Measurements from ENCODE around the gene PRKG1. TPM values are rescaled to one million over a fixed set of nuclear protein-coding genes. Genes with fewer than 3 reads are reported as not detected.

The PRKG1 gene
- polyA plus RNA-seq, 3 donors = not detected

DNA sequence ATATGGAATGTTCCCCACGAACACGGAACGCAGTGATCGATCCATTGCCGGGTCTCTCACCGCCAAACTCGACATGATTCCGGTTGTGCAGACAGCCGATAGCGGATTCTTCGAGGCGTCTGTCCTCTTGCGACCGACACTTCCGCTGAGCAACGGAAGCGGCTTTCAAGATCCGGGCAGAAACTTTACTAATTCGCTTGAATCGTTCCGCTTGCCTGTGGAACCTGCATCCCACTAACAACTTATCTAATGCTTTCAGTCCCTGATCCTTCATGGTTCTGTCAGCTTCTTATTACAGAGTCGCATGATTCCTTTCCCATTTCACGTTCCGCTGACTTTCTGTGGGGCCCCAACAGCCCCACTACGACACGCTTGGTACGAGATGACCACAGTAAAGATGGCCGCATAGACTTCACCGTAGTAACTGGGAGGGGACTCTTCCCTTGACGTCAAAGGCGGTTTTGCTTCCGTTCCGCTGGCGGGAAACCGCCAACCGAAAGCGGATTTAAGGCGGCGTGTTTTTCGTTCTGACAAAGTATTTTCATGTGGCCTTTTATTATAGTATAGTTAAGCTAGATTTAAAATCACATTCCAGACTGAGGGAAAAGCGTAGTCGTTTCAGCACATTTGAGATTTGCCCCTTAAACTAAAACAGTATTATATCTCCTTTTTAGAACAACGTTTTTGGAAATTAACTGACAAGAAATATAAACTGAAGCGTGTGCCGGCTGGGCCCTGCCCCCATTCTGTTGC lies 625.4 kb downstream of the PRKG1 start, which contains the start of gene CSTF2T:
TSS of gene CSTF2T (minus strand) at position 121 of the 753 bp plus-strand sequence. CDS start at position 75, 46 bp downstream.
- Histone ChIP-seq H3K4me3 (replicated peaks in 1 of 3; ENCODE audit: low read depth in 2 of 3, low read length in 3 of 3) (peak within 1 kb of the TSS; percentile 92 to 94 (median 93)), H3K9me3 (replicated peaks in 1 of 2; ENCODE audit: control insufficient read depth in 1 of 2, insufficient read depth in 1 of 2, low read length in 2 of 2) (no peaks in the 10 kb centered on the region), H3K27me3 (ENCODE audit: control insufficient read depth in 2 of 2, insufficient read depth in 2 of 2, low read length in 2 of 2) (no peaks in the 10 kb centered on the region), H2AFZ (ENCODE audit: insufficient read depth, low read depth, low read length, poor library complexity, severe bottlenecking) (peak within 1 kb of the TSS; percentile 91), H3K27ac (ENCODE audit: low read depth in 1 of 2, low read length in 2 of 2) (peak within 1 kb of the TSS; percentile 80 to 99), H3K79me2 (ENCODE audit: insufficient read depth, low read length) (peaks cover 20% of the 10 kb centered on the region), H3K4me1 (ENCODE audit: control insufficient read depth in 1 of 2, insufficient read depth in 2 of 2, low read length in 2 of 2) (peaks cover 22 to 39% of the 10 kb centered on the region in 2 donors), H3K36me3 (replicated peaks in 1 of 2; ENCODE audit: control insufficient read depth in 1 of 2, insufficient read depth in 2 of 2, low read length in 2 of 2) (peaks cover 0 to 5% of the 10 kb centered on the region in 2 donors), H4K20me1 (ENCODE audit: insufficient read depth, low read length) (peaks cover 12% of the 10 kb centered on the region), H3K9ac (ENCODE audit: insufficient read depth, low read length, poor library complexity, severe bottlenecking) (peak within 1 kb of the TSS; percentile 78), H3K4me2 (replicated peaks; ENCODE audit: extremely low read depth, low read length, poor library complexity, severe bottlenecking) (peak within 1 kb of the TSS; percentile 91)
- Mint-ChIP-seq H3K9me3 (no peaks in the 10 kb centered on the region), H3K27me3 (ENCODE audit: low read depth in 3 of 3) (no peaks in the 10 kb centered on the region), H3K4me1 (peaks cover 36% of the 10 kb centered on the region), H3K27ac (peak within 1 kb of the TSS; percentile 98 to 100 (median 100)), H3K36me3 (peaks cover 11 to 19% of the 10 kb centered on the region in 2 donors), H3K4me3 (peak within 1 kb of the TSS; percentile 98 to 99)
- intact Hi-C loops (cut with micrococcal nuclease) = no loop called here
- 0% methylated on average over 28 of the region's 45 CpGs for whole genome bisulfite sequencing (ENCODE audit: insufficient coverage)
- TF ChIP-seq, protein P1, sequence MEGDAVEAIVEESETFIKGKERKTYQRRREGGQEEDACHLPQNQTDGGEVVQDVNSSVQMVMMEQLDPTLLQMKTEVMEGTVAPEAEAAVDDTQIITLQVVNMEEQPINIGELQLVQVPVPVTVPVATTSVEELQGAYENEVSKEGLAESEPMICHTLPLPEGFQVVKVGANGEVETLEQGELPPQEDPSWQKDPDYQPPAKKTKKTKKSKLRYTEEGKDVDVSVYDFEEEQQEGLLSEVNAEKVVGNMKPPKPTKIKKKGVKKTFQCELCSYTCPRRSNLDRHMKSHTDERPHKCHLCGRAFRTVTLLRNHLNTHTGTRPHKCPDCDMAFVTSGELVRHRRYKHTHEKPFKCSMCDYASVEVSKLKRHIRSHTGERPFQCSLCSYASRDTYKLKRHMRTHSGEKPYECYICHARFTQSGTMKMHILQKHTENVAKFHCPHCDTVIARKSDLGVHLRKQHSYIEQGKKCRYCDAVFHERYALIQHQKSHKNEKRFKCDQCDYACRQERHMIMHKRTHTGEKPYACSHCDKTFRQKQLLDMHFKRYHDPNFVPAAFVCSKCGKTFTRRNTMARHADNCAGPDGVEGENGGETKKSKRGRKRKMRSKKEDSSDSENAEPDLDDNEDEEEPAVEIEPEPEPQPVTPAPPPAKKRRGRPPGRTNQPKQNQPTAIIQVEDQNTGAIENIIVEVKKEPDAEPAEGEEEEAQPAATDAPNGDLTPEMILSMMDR (IDR thresholded peaks at IDR 0.05) = no peak
- peak; percentile 91 to 92 (median 91) for DNase-seq

DNA sequence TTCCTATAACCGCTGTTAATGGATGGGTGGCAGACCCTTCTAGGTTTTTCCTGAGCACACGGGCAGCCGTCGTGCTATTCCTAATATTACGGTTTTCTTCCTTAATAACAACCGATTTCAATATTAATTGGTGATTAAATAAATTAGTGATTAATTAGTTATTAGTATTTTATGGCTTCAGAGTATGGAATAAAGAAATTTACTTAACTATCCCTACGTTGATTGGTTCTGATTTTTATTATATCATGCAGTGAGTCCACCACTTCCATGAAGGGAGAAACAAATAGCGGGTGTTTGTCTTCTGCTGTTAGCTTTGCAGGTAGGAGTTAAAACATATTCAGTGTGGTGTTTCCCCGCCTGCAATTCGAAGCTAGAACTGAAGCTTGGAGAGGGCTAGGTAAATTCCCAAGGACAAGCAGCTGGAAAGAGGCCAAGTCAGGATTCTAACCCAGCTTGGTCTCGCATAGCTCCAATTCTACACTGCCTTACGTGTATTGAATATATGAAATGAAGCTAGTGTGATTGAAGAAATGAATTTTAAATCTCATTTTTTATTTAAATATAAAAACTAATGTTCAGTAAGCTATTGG lies 626.0 kb downstream of the PRKG1 start:
- no peaks in the 10 kb centered on the region for H3K9me3 Mint-ChIP-seq
- H3K27ac ChIP-seq (ENCODE audit: low read depth in 1 of 2, low read length in 2 of 2) = peak overlapping the region; percentile 80 to 99
- H3K4me3 ChIP-seq (replicated peaks in 1 of 3; ENCODE audit: low read depth in 2 of 3, low read length in 3 of 3) = peak overlapping the region; percentile 92 to 94 (median 93)
- H4K20me1 ChIP-seq (ENCODE audit: insufficient read depth, low read length) = peaks cover 7% of the 10 kb centered on the region
- peak overlapping the region; percentile 91 for H2AFZ ChIP-seq (ENCODE audit: insufficient read depth, low read depth, low read length, poor library complexity, severe bottlenecking)
- H3K36me3 ChIP-seq (replicated peaks in 1 of 2; ENCODE audit: control insufficient read depth in 1 of 2, insufficient read depth in 2 of 2, low read length in 2 of 2) = peaks cover 0 to 5% of the 10 kb centered on the region in 2 donors
- peaks cover 20% of the 10 kb centered on the region for H3K79me2 ChIP-seq (ENCODE audit: insufficient read depth, low read length)
- peak overlapping the region; percentile 78 for H3K9ac ChIP-seq (ENCODE audit: insufficient read depth, low read length, poor library complexity, severe bottlenecking)
- H3K27ac Mint-ChIP-seq = peak overlapping the region; percentile 98 to 100 (median 100)
- peaks cover 36% of the 10 kb centered on the region for H3K4me1 Mint-ChIP-seq
- peaks cover 22 to 39% of the 10 kb centered on the region in 2 donors for H3K4me1 ChIP-seq (ENCODE audit: control insufficient read depth in 1 of 2, insufficient read depth in 2 of 2, low read length in 2 of 2)
- H3K27me3 Mint-ChIP-seq (ENCODE audit: low read depth in 3 of 3) = no peaks in the 10 kb centered on the region
- peak overlapping the region; percentile 91 for H3K4me2 ChIP-seq (replicated peaks; ENCODE audit: extremely low read depth, low read length, poor library complexity, severe bottlenecking)
- intact Hi-C loops (cut with micrococcal nuclease) = no loop called here
- TF ChIP-seq, protein P1 (IDR thresholded peaks at IDR 0.05) = no peak
- peaks cover 11 to 19% of the 10 kb centered on the region in 2 donors for H3K36me3 Mint-ChIP-seq
- 56% methylated on average over 3 of the region's 12 CpGs for WGBS (ENCODE audit: insufficient coverage)
- H3K9me3 ChIP-seq (replicated peaks in 1 of 2; ENCODE audit: control insufficient read depth in 1 of 2, insufficient read depth in 1 of 2, low read length in 2 of 2) = no peaks in the 10 kb centered on the region
- DNase-seq = peak in 1 of 3 donors; percentile 3
- no peaks in the 10 kb centered on the region for H3K27me3 ChIP-seq (ENCODE audit: control insufficient read depth in 2 of 2, insufficient read depth in 2 of 2, low read length in 2 of 2)
- H3K4me3 Mint-ChIP-seq = peak overlapping the region; percentile 98 to 99
